Heart right ventricle (tissue), 16 donors: Measurements from ENCODE around the gene CREB5. TPM values are rescaled to one million over a fixed set of nuclear protein-coding genes. Genes with fewer than 3 reads are reported as not detected.
A peak's percentile ranks its signal among the peaks of the same experiment; 100 is the strongest.

Experiments used
- ATAC-seq, 8 donors: fragments of 200-7000 bp; cut with Tn5 transposase; one replicate each; pipeline ENCODE4 v1.9.1; 2020; ENCODE audit warnings: mild to moderate bottlenecking in 8 of 8, moderate library complexity in 8 of 8, moderate number of reproducible peaks in 1 of 8
- DNase-seq, 2 donors: peaks; one replicate each; pipeline ENCODE4 v3.0.0-alpha.2; 2020
- H3K27ac ChIP-seq, 10 donors: fragments of 200-600 bp; sonication (generic) in 2 of 10; one replicate each; pipeline versions ENCODE4 v1.5.0 to v1.8.0; 2020 to 2022; ENCODE audit warnings: mild to moderate bottlenecking in 3 of 10
- H3K27me3 ChIP-seq, 7 donors: fragments of 200-600 bp; one replicate each; pipeline ENCODE4 v1.8.0; 2021 to 2022; ENCODE audit warnings: mild to moderate bottlenecking in 2 of 7
- H3K36me3 ChIP-seq, 9 donors: fragments of 200-600 bp; sonication (generic) in 1 of 9; one replicate each; pipeline versions ENCODE4 v1.5.0 to v1.8.0; 2020 to 2022; ENCODE audit warnings: mild to moderate bottlenecking in 2 of 9
- H3K4me1 ChIP-seq, 9 donors: fragments of 200-600 bp; sonication (generic) in 1 of 9; one replicate each; pipeline versions ENCODE4 v1.5.0 to v1.8.0; 2020 to 2022; ENCODE audit warnings: mild to moderate bottlenecking in 4 of 9
- H3K4me3 ChIP-seq, 10 donors: fragments of 200-600 bp; sonication (generic) in 2 of 10; one replicate each; pipeline versions ENCODE4 v1.5.0 to v1.8.0; 2020 to 2022; ENCODE audit warnings: mild to moderate bottlenecking in 7 of 10, moderate library complexity in 2 of 10
- H3K9me3 ChIP-seq, 11 donors: fragments of 200-600 bp in 10 of 11; sonication (generic) in 2 of 11; one replicate each; pipeline versions ENCODE4 v1.5.0 to v1.8.0; 2013 to 2022; ENCODE audit warnings: mild to moderate bottlenecking in 2 of 11, control low read depth in 1 of 11, moderate library complexity in 1 of 11
- WGBS, 2 donors: extraction: QIAGEN DNeasy Blood & Tissue Kit; methylation state at CpG; one replicate each; pipeline ENCODE4 v1.1.7; 2013; ENCODE audit warnings: inconsistent platforms in 1 of 2; 5-methylcytosine and 5-hydroxymethylcytosine counted together
- intact Hi-C, 10 donors: fragments of 100-400 bp; cut with DNase I; formaldehyde crosslinking; loops; one replicate each; pipeline versions ENCODE4 v1.11.1 to v1.14.2; 2022
- polyA plus RNA-seq, 2 donors: library from polyadenylated mRNA; stranded (reverse); fragments of 200-250 nt; gene quantifications; one replicate each; pipeline ENCODE4 v1.2.3, GENCODE V29; 2013
- total RNA-seq, 10 donors: library from RNA; stranded (reverse); fragmentation: NEBNext Ultra II Directional in 3 of 10; extraction: Animal tissue kit (Norgen Biotek cat#: 25700) in 3 of 10; gene quantifications; one replicate each; pipeline versions ENCODE4 v1.2.1 to v1.2.4, GENCODE V29; 2021 to 2023
- TF ChIP-seq, protein P1 (sequence below), 9 donors: fragments of 200-600 bp; sonication (generic) in 2 of 9; IDR thresholded peaks; one replicate each; pipeline versions ENCODE4 v1.5.0 to v1.8.0; 2021 to 2022; ENCODE audit warnings: antibody characterized with exemption in 9 of 9, mild to moderate bottlenecking in 5 of 9, moderate library complexity in 1 of 9
- donor health status: Arrhythmogenic right ventricular cardiomyopathy.
- donor health status: ischemic (EF 13 %, LVEDD 7.1; RV severe dilation, severe dysfunction).
- donor health status: healthy with polysubstance abuse.
- donor health status: DM: no; HTN: yes; CAD: no.
- donor health status: DM: no; HTN: no; CAD: no.
- donor health status: ischemic (EF 25% LVEDD 6.9; RV normal size, moderate dysfunction).
- donor health status: ischemic (EF 25% LVEDD 5.7; RV mildly dilated, moderate dysfunction).
- donor health status: healthy.
- donor health status: DM: yes; HTN: yes; CAD: no.
- donor health status: Ischemic cardiomyopathy.
- donor health status: ischemic (EF 35%, LVEDD 5.7; RV mildly dilated, moderate dysfunction).
- donor health status: nonischemic (EF 11% LVEDD 7.7; RV severe dilation, severe dysfunction).
- donor health status: DM: yes; HTN: yes; CAD: no.
- donor health status: PGD.
- donor health status: ischemic (EF 29% LVEDD 5.4; RV normal size, mild dysfunction).
- donor health status: nonischemic (EF 23%, LVEDD 6.1; RV moderate dilation, normal function).

CREB5 gene
- total and polyA plus RNA-seq, 12 donors: 4.7 to 170 (median 19.0) TPM

DNA sequence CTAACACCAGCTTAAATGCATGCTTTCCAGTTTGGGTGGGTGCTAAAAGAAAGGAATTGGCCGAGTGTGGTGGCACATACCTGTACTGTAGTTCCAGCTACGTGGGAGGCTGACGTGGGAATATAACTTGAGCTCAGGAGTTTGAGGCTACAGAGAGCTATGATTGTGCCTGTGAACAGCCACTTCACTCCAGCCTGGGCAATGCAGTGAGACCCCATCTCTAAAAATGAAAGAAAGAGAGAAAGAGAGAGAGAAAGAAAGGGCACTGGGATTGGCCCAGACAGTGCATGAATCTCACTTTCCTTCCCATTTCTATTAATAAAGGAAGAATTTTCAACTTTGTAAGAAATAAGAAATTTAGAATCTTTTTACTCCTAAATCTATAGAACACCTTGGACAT, 265.4 kb downstream of the CREB5 start:
- no peak for ATAC-seq

DNA sequence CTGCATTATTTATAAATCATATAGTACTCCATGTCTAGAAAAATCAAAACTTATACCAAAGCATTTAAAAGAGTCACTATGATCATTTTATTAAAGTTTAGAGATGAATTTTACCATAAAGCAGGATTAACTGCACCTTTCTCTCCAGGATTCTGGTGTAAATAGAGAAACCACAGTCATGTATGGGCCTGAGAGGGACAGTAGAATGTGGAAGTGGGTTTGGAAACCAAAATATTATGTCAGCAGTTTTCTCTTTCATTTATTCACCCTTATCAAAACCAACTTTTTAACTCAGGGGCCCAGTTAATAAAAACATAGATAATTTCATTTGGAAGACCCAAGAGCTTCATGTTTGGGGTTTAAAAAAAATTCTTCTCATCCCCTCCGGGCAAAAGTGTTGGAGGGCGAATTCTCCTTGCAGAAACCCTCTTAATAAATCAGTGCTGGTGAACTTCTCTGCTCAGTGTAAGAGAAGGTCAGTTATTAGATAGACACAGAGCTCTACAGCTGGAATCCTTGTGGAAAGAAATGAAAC, 266.2 kb downstream of the CREB5 start:
- intact Hi-C loops: no loop called here
- H3K27me3 ChIP-seq: no peaks in the 10 kb centered on the region
- ATAC-seq (no peak), DNase-seq (no peak)
- no peaks in the 10 kb centered on the region for H3K36me3 ChIP-seq
- TF ChIP-seq, protein P1, sequence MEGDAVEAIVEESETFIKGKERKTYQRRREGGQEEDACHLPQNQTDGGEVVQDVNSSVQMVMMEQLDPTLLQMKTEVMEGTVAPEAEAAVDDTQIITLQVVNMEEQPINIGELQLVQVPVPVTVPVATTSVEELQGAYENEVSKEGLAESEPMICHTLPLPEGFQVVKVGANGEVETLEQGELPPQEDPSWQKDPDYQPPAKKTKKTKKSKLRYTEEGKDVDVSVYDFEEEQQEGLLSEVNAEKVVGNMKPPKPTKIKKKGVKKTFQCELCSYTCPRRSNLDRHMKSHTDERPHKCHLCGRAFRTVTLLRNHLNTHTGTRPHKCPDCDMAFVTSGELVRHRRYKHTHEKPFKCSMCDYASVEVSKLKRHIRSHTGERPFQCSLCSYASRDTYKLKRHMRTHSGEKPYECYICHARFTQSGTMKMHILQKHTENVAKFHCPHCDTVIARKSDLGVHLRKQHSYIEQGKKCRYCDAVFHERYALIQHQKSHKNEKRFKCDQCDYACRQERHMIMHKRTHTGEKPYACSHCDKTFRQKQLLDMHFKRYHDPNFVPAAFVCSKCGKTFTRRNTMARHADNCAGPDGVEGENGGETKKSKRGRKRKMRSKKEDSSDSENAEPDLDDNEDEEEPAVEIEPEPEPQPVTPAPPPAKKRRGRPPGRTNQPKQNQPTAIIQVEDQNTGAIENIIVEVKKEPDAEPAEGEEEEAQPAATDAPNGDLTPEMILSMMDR (IDR thresholded peaks at IDR 0.05): no peak
- 66 to 80% methylated on average over 2 of the region's 2 CpGs for WGBS, 2 donors
- H3K4me1 ChIP-seq: peaks cover 0 to 32% (median 0%) of the 10 kb centered on the region in 9 donors
- no peak overlapping the region for H3K4me3 ChIP-seq
- no peak overlapping the region for H3K27ac ChIP-seq
- no peaks in the 10 kb centered on the region for H3K9me3 ChIP-seq

More for the DNA sequence above, 265.4 kb downstream of the CREB5 start:
- Histone ChIP-seq H3K27me3 (no peaks in the 10 kb centered on the region), H3K36me3 (no peaks in the 10 kb centered on the region), H3K4me3 (no peak overlapping the region), H3K4me1 (peaks cover 0 to 25% (median 0%) of the 10 kb centered on the region in 9 donors), H3K9me3 (no peaks in the 10 kb centered on the region), H3K27ac (no peak overlapping the region)
- intact Hi-C loops: no loop called here
- TF ChIP-seq, protein P1 (IDR thresholded peaks at IDR 0.05): no peak
- no peak for DNase-seq
- 93 to 98% methylated on average over 3 of the region's 3 CpGs for WGBS, 2 donors

DNA sequence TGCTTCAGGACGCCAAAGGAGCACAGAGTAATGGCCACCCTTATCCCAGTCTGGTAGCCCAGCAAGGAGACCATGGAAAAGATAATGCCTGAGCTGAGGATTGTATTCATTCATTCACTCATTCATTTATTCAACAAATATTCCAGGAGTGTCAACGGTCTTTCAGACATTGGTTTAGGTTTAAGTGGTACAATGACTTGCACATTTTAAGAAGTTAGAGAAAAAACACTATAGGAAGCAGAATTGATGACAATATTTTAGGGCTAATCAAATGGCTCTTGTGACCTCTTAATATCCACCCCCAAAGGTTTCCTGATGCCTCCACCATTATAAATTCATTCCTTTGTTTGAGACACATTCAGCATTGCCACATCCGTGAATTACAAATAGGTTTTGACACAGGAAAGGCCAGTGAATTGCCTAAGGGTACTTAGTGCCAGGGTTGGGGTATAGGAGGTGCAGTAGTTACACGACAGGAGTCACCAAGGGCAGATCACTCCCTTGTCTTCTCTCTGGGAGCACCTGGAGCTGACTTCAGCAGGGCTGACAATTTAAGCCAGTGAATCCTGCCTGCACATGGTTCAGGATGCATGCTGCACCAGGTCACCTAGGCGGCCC, 269.5 kb downstream of the CREB5 start:
- Histone ChIP-seq H3K27ac (no peak overlapping the region), H3K9me3 (no peaks in the 10 kb centered on the region), H3K36me3 (no peaks in the 10 kb centered on the region), H3K4me3 (no peak overlapping the region), H3K27me3 (no peaks in the 10 kb centered on the region), H3K4me1 (peaks cover 3 to 56% (median 11%) of the 10 kb centered on the region in 9 donors)
- TF ChIP-seq, protein P1 (IDR thresholded peaks at IDR 0.05): no peak
- ATAC-seq (no peak), DNase-seq (no peak)
- WGBS, 2 donors: 93 to 95% methylated on average over 5 of the region's 5 CpGs
- intact Hi-C loops: loop anchor here in 5 of 10 donors (5.0 to 10.0 kb wide), 4 partner anchors 55 to 277 kb away; partner anchors contain the start of gene TRIL (in 1 of the 5)

DNA sequence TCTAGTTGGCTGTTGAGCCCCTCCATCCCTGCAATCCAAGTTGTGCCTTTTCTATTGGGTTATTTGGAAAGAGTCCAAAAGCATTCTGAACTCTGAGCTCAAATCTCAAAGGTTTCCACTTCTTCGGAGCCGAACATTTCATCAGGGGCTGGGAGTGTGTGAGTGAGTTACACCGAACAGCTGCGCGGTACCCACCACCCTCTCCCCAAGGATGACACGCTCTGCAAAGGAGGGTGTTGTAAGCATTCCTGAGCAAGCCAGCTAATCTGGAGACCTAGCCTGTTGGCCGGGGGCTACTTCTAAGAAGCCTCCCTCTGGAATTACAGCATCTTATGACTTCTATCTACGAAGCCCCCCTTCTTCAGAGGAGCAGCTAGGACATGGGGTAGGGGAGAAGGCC, 270.5 kb downstream of the CREB5 start:
- WGBS, 2 donors: 75 to 76% methylated on average over 8 of the region's 8 CpGs
- Histone ChIP-seq H3K4me1 (peaks cover 3 to 65% (median 21%) of the 10 kb centered on the region in 9 donors), H3K36me3 (no peaks in the 10 kb centered on the region), H3K27me3 (no peaks in the 10 kb centered on the region), H3K9me3 (no peaks in the 10 kb centered on the region), H3K27ac (no peak overlapping the region), H3K4me3 (no peak overlapping the region)
- DNase-seq (no peak), ATAC-seq (peak in 1 of 8 donors; percentile 53)
- TF ChIP-seq, protein P1 (IDR thresholded peaks at IDR 0.05): no peak
- intact Hi-C loops: loop anchor here in 5 of 10 donors (5.0 to 10.0 kb wide), 4 partner anchors 56 to 278 kb away; partner anchors contain the start of gene TRIL (in 1 of the 5)
